HEK293 (cell line): ENCODE data around the gene MARCKSL1.
"Not testable (repeated sequence)": the region's sequence is repeated elsewhere in the genome, so short reads cannot be mapped to it uniquely, and the experiment has no call there.

Experiments
- CTCF ChIA-PET: fragments of 350-600 bp; formaldehyde crosslinking; extraction: SDS; loops from one replicate; lab custom pipeline; 2021; ENCODE audit warnings: antibody characterized with exemption; lab: Yijun Ruan, JAX
- POLR2A ChIA-PET: fragments of 300-600 bp; formaldehyde crosslinking; extraction: SDS; loops from one replicate; lab custom pipeline; 2020; ENCODE audit warnings: antibody characterized with exemption, inconsistent platforms; lab: Yijun Ruan, JAX
- H3K27ac ChIP-seq: fragments of 200-500 bp; sonication (Bioruptor generic); 2 replicates; pipeline ENCODE4 v1.5.1; 2014; ENCODE audit warnings: low read depth, low read length, control low read depth, inconsistent platforms; ENCODE audit errors: extremely low read depth
- H3K36me3 ChIP-seq, 2 experiments: fragments of 200-500 bp in 1 of 2; sonication (Bioruptor generic) in 1 of 2; 1 replicate in 1 of 2; 2 replicates in 1 of 2; pipeline ENCODE4 v1.5.1; 2014 to 2017; ENCODE audit warnings: inconsistent platforms in 2 of 2, low read length in 2 of 2; ENCODE audit not compliant: control insufficient read depth in 2 of 2, insufficient read depth in 1 of 2
- H3K4me1 ChIP-seq: fragments of 200-500 bp; sonication (Bioruptor generic); 2 replicates; pipeline ENCODE4 v1.5.1; 2014; ENCODE audit warnings: mild to moderate bottlenecking, low read length, inconsistent platforms; ENCODE audit not compliant: control insufficient read depth, insufficient read depth
- H3K4me3 ChIP-seq: 2 replicates; pipeline ENCODE4 v1.5.1; 2011; ENCODE audit warnings: low read depth, mild to moderate bottlenecking, control low read depth, low read length, moderate library complexity
- H3K9me3 ChIP-seq: fragments of 200-500 bp; sonication (Bioruptor generic); 2 replicates; pipeline ENCODE4 v1.5.1; 2014; ENCODE audit warnings: low read depth, low read length, inconsistent platforms; ENCODE audit not compliant: control insufficient read depth, insufficient read depth
- ZNF121 ChIP-seq: fragments of 450-650 bp; formaldehyde crosslinking; IDR thresholded peaks from 2 replicates; pipeline ENCODE4 v1.5.1; 2016; ENCODE audit warnings: missing biosample characterization, missing genetic modification characterization
- ZNF664 ChIP-seq: fragments of 450-650 bp; formaldehyde crosslinking; IDR thresholded peaks from 2 replicates; pipeline ENCODE4 v1.5.1; 2016; ENCODE audit warnings: missing biosample characterization, missing genetic modification characterization

Gene MARCKSL1

GRCh38 chr1:32284777-32285176, 51.3 kb downstream of the MARCKSL1 start:
- H3K27ac ChIP-seq, POLR2A ChIA-PET, H3K4me3 ChIP-seq, H3K9me3 ChIP-seq, H3K4me1 ChIP-seq, H3K36me3 ChIP-seq: not testable (repeated sequence)
- TF ChIP-seq ZNF121 (peak; percentile 93), ZNF664 (tag by site-specific recombination) (0 out of 2 replicates have a peak, but pooled peaks have one; percentile 3)
- CTCF ChIA-PET, result interaction anchor here (2.8 kb wide), 1 partner anchor 37 kb away, joined by 11 read pairs; no protein-coding TSS in a partner anchor
